ENCODE results near the gene LTN1.
A peak's percentile ranks its signal among the peaks of the same experiment; 100 is the strongest.
"Not testable (repeated sequence)": the region's sequence is repeated elsewhere in the genome, so short reads cannot be mapped to it uniquely, and the experiment has no call there.

The LTN1 gene

GRCh38 chr21:29005696-29006095 is 13.0 kb upstream of the LTN1 start:
- no peak overlapping the region for H3K27ac Mint-ChIP-seq
- peaks cover 24% of the 10 kb centered on the region for H3K36me3 Mint-ChIP-seq
- H3K9me3 Mint-ChIP-seq, result no peaks in the 10 kb centered on the region
- H3K4me3 Mint-ChIP-seq, result no peak overlapping the region
- DNase-seq (ENCODE audit: low spot score in 2 of 2), result no peak
- H3K4me1 Mint-ChIP-seq, result no peaks in the 10 kb centered on the region
- ATAC-seq, result no peak

GRCh38 chr21:29002442-29003144 is 9.9 kb upstream of the LTN1 start:
- DNase-seq (ENCODE audit: low spot score in 2 of 2) (peak; percentile 83 to 93), ATAC-seq (peak; percentile 100)
- Mint-ChIP-seq H3K9me3 (no peaks in the 10 kb centered on the region), H3K27ac (peak overlapping the region; percentile 95), H3K4me1 (no peaks in the 10 kb centered on the region), H3K4me3 (peak overlapping the region; percentile 82), H3K36me3 (peaks cover 13% of the 10 kb centered on the region)

- Mint-ChIP-seq H3K4me1 (peaks cover 39% of the 10 kb centered on the region), H3K4me3 (peak overlapping the region; percentile 93), H3K9me3 (no peaks in the 10 kb centered on the region), H3K27ac (peak overlapping the region; percentile 97), H3K36me3 (peaks cover 31% of the 10 kb centered on the region)
- no peak for DNase-seq (ENCODE audit: low spot score in 2 of 2)
- ATAC-seq, result no peak
These were observed 584 bp upstream of the LTN1 start for GRCh38 chr21:28993293-28993629.

GRCh38 chr21:28991861-28992525 is 684 bp downstream of the LTN1 start:
- peak overlapping the region; percentile 97 for H3K27ac Mint-ChIP-seq
- peaks cover 46% of the 10 kb centered on the region for H3K4me1 Mint-ChIP-seq
- H3K4me3 Mint-ChIP-seq, result peak overlapping the region; percentile 93
- peaks cover 42% of the 10 kb centered on the region for H3K36me3 Mint-ChIP-seq
- ATAC-seq (no peak), DNase-seq (ENCODE audit: low spot score in 2 of 2) (no peak)
- H3K9me3 Mint-ChIP-seq, result no peaks in the 10 kb centered on the region

GRCh38 chr21:28988146-28988545 is 4.5 kb downstream of the LTN1 start:
- H3K9me3 Mint-ChIP-seq; ATAC-seq; H3K4me3 Mint-ChIP-seq; DNase-seq (ENCODE audit: low spot score in 2 of 2): not testable (repeated sequence)
- Mint-ChIP-seq H3K4me1 (peaks cover 43% of the 10 kb centered on the region), H3K36me3 (peaks cover 81% of the 10 kb centered on the region), H3K27ac (peak overlapping the region; percentile 67)

- Mint-ChIP-seq H3K9me3 (no peaks in the 10 kb centered on the region), H3K27ac (no peak overlapping the region), H3K4me1 (peaks cover 36% of the 10 kb centered on the region), H3K36me3 (peaks cover 89% of the 10 kb centered on the region), H3K4me3 (no peak overlapping the region)
- ATAC-seq (no peak), DNase-seq (ENCODE audit: low spot score in 2 of 2) (no peak)
These were observed 6.0 kb downstream of the LTN1 start for GRCh38 chr21:28986677-28987076.

GRCh38 chr21:28982637-28983036 is 10.0 kb downstream of the LTN1 start:
- DNase-seq (ENCODE audit: low spot score in 2 of 2) (no peak), ATAC-seq (no peak)
- H3K4me3 Mint-ChIP-seq, result no peak overlapping the region
- no peaks in the 10 kb centered on the region for H3K9me3 Mint-ChIP-seq
- H3K4me1 Mint-ChIP-seq, result peaks cover 7% of the 10 kb centered on the region
- H3K36me3 Mint-ChIP-seq, result peaks cover 99% of the 10 kb centered on the region
- no peak overlapping the region for H3K27ac Mint-ChIP-seq

GRCh38 chr21:28979092-28979491 is 13.6 kb downstream of the LTN1 start:
- ATAC-seq (no peak), DNase-seq (ENCODE audit: low spot score in 2 of 2) (no peak)
- H3K4me1 Mint-ChIP-seq, result peaks cover 13% of the 10 kb centered on the region
- peaks cover 99% of the 10 kb centered on the region for H3K36me3 Mint-ChIP-seq
- no peak overlapping the region for H3K4me3 Mint-ChIP-seq
- no peak overlapping the region for H3K27ac Mint-ChIP-seq
- no peaks in the 10 kb centered on the region for H3K9me3 Mint-ChIP-seq

GRCh38 chr21:28975397-28975796 is 17.3 kb downstream of the LTN1 start:
- ATAC-seq (no peak), DNase-seq (ENCODE audit: low spot score in 2 of 2) (no peak)
- Mint-ChIP-seq H3K27ac (peak overlapping the region; percentile 49), H3K9me3 (no peaks in the 10 kb centered on the region), H3K36me3 (peaks cover 99% of the 10 kb centered on the region), H3K4me3 (no peak overlapping the region), H3K4me1 (peaks cover 13% of the 10 kb centered on the region)

GRCh38 chr21:28974531-28975227 is 18.0 kb downstream of the LTN1 start:
- no peak for DNase-seq (ENCODE audit: low spot score in 2 of 2)
- no peaks in the 10 kb centered on the region for H3K9me3 Mint-ChIP-seq
- peaks cover 13% of the 10 kb centered on the region for H3K4me1 Mint-ChIP-seq
- H3K4me3 Mint-ChIP-seq, result no peak overlapping the region
- ATAC-seq, result no peak
- H3K36me3 Mint-ChIP-seq, result peaks cover 100% of the 10 kb centered on the region
- H3K27ac Mint-ChIP-seq, result peak overlapping the region; percentile 27

- peaks cover 13% of the 10 kb centered on the region for H3K4me1 Mint-ChIP-seq
- H3K9me3 Mint-ChIP-seq, result no peaks in the 10 kb centered on the region
- no peak overlapping the region for H3K27ac Mint-ChIP-seq
- ATAC-seq (no peak), DNase-seq (ENCODE audit: low spot score in 2 of 2) (no peak)
- H3K36me3 Mint-ChIP-seq, result peaks cover 100% of the 10 kb centered on the region
- H3K4me3 Mint-ChIP-seq, result no peak overlapping the region
These were observed 20.3 kb downstream of the LTN1 start for GRCh38 chr21:28972398-28972797.

GRCh38 chr21:28971171-28971570 is 21.5 kb downstream of the LTN1 start:
- H3K4me3 Mint-ChIP-seq, result no peak overlapping the region
- H3K4me1 Mint-ChIP-seq, result peaks cover 13% of the 10 kb centered on the region
- no peak for ATAC-seq
- no peaks in the 10 kb centered on the region for H3K9me3 Mint-ChIP-seq
- no peak for DNase-seq (ENCODE audit: low spot score in 2 of 2)
- H3K36me3 Mint-ChIP-seq, result peaks cover 100% of the 10 kb centered on the region
- H3K27ac Mint-ChIP-seq, result no peak overlapping the region

GRCh38 chr21:28963831-28964230 is 28.8 kb downstream of the LTN1 start:
- no peak for ATAC-seq
- Mint-ChIP-seq H3K4me3 (no peak overlapping the region), H3K27ac (no peak overlapping the region), H3K36me3 (peaks cover 100% of the 10 kb centered on the region), H3K4me1 (no peaks in the 10 kb centered on the region), H3K9me3 (no peaks in the 10 kb centered on the region)
- no peak for DNase-seq (ENCODE audit: low spot score in 2 of 2)

GRCh38 chr21:28962465-28962864 is 30.2 kb downstream of the LTN1 start:
- ATAC-seq, result no peak

GRCh38 chr21:28961927-28962326 is 30.8 kb downstream of the LTN1 start:
- H3K4me1 Mint-ChIP-seq, result no peaks in the 10 kb centered on the region
- peaks cover 100% of the 10 kb centered on the region for H3K36me3 Mint-ChIP-seq

More at GRCh38 chr21:28962465-28962864, 30.2 kb downstream of the LTN1 start:
- H3K36me3 Mint-ChIP-seq, result peaks cover 100% of the 10 kb centered on the region
- H3K4me3 Mint-ChIP-seq, result no peak overlapping the region
- no peak overlapping the region for H3K27ac Mint-ChIP-seq
- DNase-seq (ENCODE audit: low spot score in 2 of 2), result no peak
- no peaks in the 10 kb centered on the region for H3K4me1 Mint-ChIP-seq
- no peaks in the 10 kb centered on the region for H3K9me3 Mint-ChIP-seq

GRCh38 chr21:28960245-28960644 is 32.4 kb downstream of the LTN1 start:
- no peaks in the 10 kb centered on the region for H3K9me3 Mint-ChIP-seq
- no peak overlapping the region for H3K4me3 Mint-ChIP-seq
- H3K36me3 Mint-ChIP-seq, result peaks cover 99% of the 10 kb centered on the region
- DNase-seq (ENCODE audit: low spot score in 2 of 2), result no peak
- ATAC-seq, result no peak
- H3K4me1 Mint-ChIP-seq, result peaks cover 5% of the 10 kb centered on the region
- H3K27ac Mint-ChIP-seq, result peak overlapping the region; percentile 24

More at GRCh38 chr21:28961927-28962326, 30.8 kb downstream of the LTN1 start:
- ATAC-seq, result no peak
- H3K27ac Mint-ChIP-seq, result no peak overlapping the region
- H3K9me3 Mint-ChIP-seq, result no peaks in the 10 kb centered on the region
- no peak overlapping the region for H3K4me3 Mint-ChIP-seq
- no peak for DNase-seq (ENCODE audit: low spot score in 2 of 2)

Measured in stimulated activated effector memory CD8-positive, alpha-beta T cell treated with anti-CD3 and anti-CD28 coated beads, Interleukin-12 subunit alpha, Interleukin-12 subunit beta, amount 100 ng/mL, for 72 hours (primary cell).